Fibroblast of pulmonary artery (primary cell): ENCODE data around the gene CNIH3.
A peak's percentile ranks its signal among the peaks of the same experiment; 100 is the strongest.
"Not testable (repeated sequence)": the region's sequence is repeated elsewhere in the genome, so short reads cannot be mapped to it uniquely, and the experiment has no call there.

Source experiments
- DNase-seq: peaks from one replicate; pipeline ENCODE4 v3.0.0-alpha.2; 2010; ENCODE audit warnings: low read depth
- H3K4me3 ChIP-seq: replicated peaks from 2 replicates; pipeline ENCODE4 v1.5.1; 2011; ENCODE audit warnings: low read depth, mild to moderate bottlenecking, control low read depth, low read length, moderate library complexity
- CTCF ChIP-seq: IDR thresholded peaks from 2 replicates; pipeline ENCODE4 v1.5.1; 2011; ENCODE audit warnings: mild to moderate bottlenecking, control low read depth, low read length, inconsistent platforms; ENCODE audit errors: missing control alignments

Gene CNIH3

DNA sequence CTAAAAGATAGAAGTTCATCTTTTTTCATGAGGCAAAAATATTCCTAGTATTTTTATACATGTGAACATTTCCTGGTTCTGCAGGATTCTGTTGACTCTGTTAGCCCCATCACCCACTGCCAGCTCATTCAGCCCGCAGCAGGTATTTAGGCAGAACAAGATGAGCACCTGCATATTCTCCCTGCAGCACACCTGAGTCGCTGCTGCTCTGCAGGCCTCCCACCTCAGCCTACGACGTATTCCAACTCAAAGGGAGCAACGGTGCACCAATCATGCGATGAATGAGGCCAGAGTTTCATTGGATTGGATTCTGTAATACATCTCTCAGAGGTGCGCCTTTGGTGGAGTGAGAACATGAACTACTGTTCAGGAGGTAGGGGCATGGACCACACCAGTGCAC is 87.6 kb downstream of the CNIH3 start:
- no peak for DNase-seq
- no peak overlapping the region for H3K4me3 ChIP-seq
- no peak for TF ChIP-seq CTCF

- DNase-seq = no peak
- TF ChIP-seq CTCF = no peak
- H3K4me3 ChIP-seq = no peak overlapping the region
Observed at GRCh38 chr1:224704107-224704735, 88.1 kb downstream of the CNIH3 start.

- TF ChIP-seq CTCF = no peak
- DNase-seq = no peak
Observed at GRCh38 chr1:224705578-224705977, 89.5 kb downstream of the CNIH3 start.

GRCh38 chr1:224707843-224708725 is 92.0 kb downstream of the CNIH3 start:
- no peak overlapping the region for H3K4me3 ChIP-seq
- no peak for TF ChIP-seq CTCF
- peak; percentile 98 for DNase-seq

More at GRCh38 chr1:224705578-224705977, 89.5 kb downstream of the CNIH3 start:
- H3K4me3 ChIP-seq = no peak overlapping the region

DNA sequence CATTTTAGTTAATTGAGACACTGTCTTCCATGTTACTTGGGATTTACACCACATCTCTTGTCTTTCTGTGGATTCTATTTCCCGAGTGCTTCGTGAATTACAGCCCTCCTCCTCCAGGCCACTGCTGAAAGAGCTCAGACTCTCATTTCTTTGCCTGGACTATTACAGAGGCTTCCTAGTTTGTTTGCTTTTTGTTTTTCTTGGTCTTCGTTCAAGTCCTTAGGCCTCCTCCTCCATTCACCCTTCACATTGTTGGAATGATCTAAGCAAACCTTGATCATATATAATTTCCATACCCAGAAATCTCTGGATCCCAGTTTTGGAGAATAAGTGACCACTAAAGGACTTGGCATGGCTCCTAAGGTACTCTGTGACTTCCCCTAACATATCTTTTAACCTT is 94.1 kb downstream of the CNIH3 start:
- TF ChIP-seq CTCF = no peak
- peak; percentile 79 for DNase-seq
- no peak overlapping the region for H3K4me3 ChIP-seq

GRCh38 chr1:224711231-224711756 is 95.2 kb downstream of the CNIH3 start:
- DNase-seq, H3K4me3 ChIP-seq: not testable (repeated sequence)

GRCh38 chr1:224711876-224712275 is 95.8 kb downstream of the CNIH3 start:
- no peak for DNase-seq
- no peak for TF ChIP-seq CTCF

More at GRCh38 chr1:224711876-224712275, 95.8 kb downstream of the CNIH3 start:
- H3K4me3 ChIP-seq = no peak overlapping the region
